ENCODE measurements around the gene ABCB6. TPM values are rescaled to one million over a fixed set of nuclear protein-coding genes. Genes with fewer than 3 reads are reported as not detected.

Gene ABCB6
- total and polyA plus RNA-seq, 2 of the 8 experiments (the other 6 are each of a cell fraction or from before 2014, with no cell fraction given), result 44.9 to 50.6 TPM

GRCh38 chr2:219209236-219210195, 9.2 kb downstream of the ABCB6 start:
- no peak overlapping the region for H2BK12ac ChIP-seq (ENCODE audit: low read depth, low read length)
- H2BK120ac ChIP-seq (replicated peaks; ENCODE audit: low read depth, low read length), result no peak overlapping the region
- peaks cover 0 to 6% (median 3%) of the 10 kb centered on the region in 4 experiments; a peak in 5 of 7 replicates for H3K4me1 ChIP-seq (replicated peaks in 1 of 4; ENCODE audit: control insufficient read depth in 3 of 4, insufficient read depth in 4 of 4, low read length in 3 of 4)
- no peak overlapping the region for H4K8ac ChIP-seq (ENCODE audit: extremely low read depth, insufficient read depth, low read length)
- ChIA-PET POLR2A (ENCODE audit: partially characterized antibody) (interaction anchor here (0.9 to 6.1 kb wide), 4 partner anchors 9 to 21 kb away, joined by 3 to 101 read pairs (median 4); partner anchors contain the start of genes ABCB6 and ANKZF1), CTCF (ENCODE audit: partially characterized antibody) (interaction anchor here (1.5 kb wide), 1 partner anchor 10 kb away, joined by 3 read pairs; no protein-coding TSS in a partner anchor)
- no peaks in the 10 kb centered on the region for H3K27me3 ChIP-seq (replicated peaks in 1 of 4; ENCODE audit: control insufficient read depth in 3 of 4, extremely low read depth in 1 of 4, insufficient read depth in 3 of 4, low read length in 3 of 4)
- no peak overlapping the region for H2AFZ ChIP-seq (ENCODE audit: low read length)
- H3K36me3 ChIP-seq (ENCODE audit: control insufficient read depth in 2 of 4, insufficient read depth in 4 of 4, low read length in 3 of 4), result peaks cover 8 to 45% (median 21%) of the 10 kb centered on the region in 4 experiments
- peaks cover 10% of the 10 kb centered on the region for H3K23me2 ChIP-seq (ENCODE audit: low read depth, low read length)
- no peak overlapping the region for H2BK15ac ChIP-seq (ENCODE audit: low read length)
- peaks cover 0 to 4% of the 10 kb centered on the region in 2 experiments for H4K20me1 ChIP-seq (replicated peaks in 1 of 2; ENCODE audit: control insufficient read depth in 1 of 2, insufficient read depth in 2 of 2, low read length in 2 of 2)
- H2AK5ac ChIP-seq (ENCODE audit: low read depth, low read length), result no peak overlapping the region
- no peak for FAIRE-seq
- H3K27ac ChIP-seq (ENCODE audit: low read depth, low read length), result no peak overlapping the region
- H3K79me2 ChIP-seq (ENCODE audit: control insufficient read depth in 1 of 2, insufficient read depth in 2 of 2, low read length in 2 of 2), result no peaks in the 10 kb centered on the region
- 89% methylated on average over 18 of the region's 18 CpGs; no CpG with 5 or more reads in 1 of the 2 experiments for WGBS, 2 experiments (ENCODE audit: extremely low coverage in 1 of 2, insufficient coverage in 1 of 2, insufficient read length in 1 of 2, insufficient replicate concordance in 2 of 2, low coverage in 1 of 2, low lambda C conversion rate in 2 of 2, missing lambda C conversion rate in 1 of 2)
- H3K14ac ChIP-seq (ENCODE audit: insufficient read length), result no peak overlapping the region
- DNase-seq (ENCODE audit: low read depth in 1 of 2, low spot score in 2 of 2), result no peak
- no peak overlapping the region for H2BK5ac ChIP-seq (ENCODE audit: low read depth, low read length)
- H3K56ac ChIP-seq (replicated peaks; ENCODE audit: insufficient read length, low read depth, low read length), result no peak overlapping the region
- H3K18ac ChIP-seq (ENCODE audit: extremely low read depth, low read length), result no peak overlapping the region
- H4K91ac ChIP-seq (replicated peaks; ENCODE audit: insufficient read length, low read length), result no peak overlapping the region
- no peak overlapping the region for H3K4me2 ChIP-seq (ENCODE audit: insufficient read depth in 1 of 2, low read depth in 2 of 2, low read length in 2 of 2)
- no peak overlapping the region for H3K4me3 ChIP-seq (ENCODE audit: extremely low read depth in 1 of 4, insufficient read depth in 2 of 4, low read depth in 3 of 4, low read length in 4 of 4)
- no peak overlapping the region for H3K23ac ChIP-seq (ENCODE audit: insufficient read length)
- no peak overlapping the region for H2BK20ac ChIP-seq (ENCODE audit: low read length)
- no peak overlapping the region for H4K5ac ChIP-seq (ENCODE audit: insufficient read length, low read depth, low read length)
- no peaks in the 10 kb centered on the region for H3K79me1 ChIP-seq (ENCODE audit: low read depth, low read length)
- H3K9ac ChIP-seq (replicated peaks in 1 of 4; ENCODE audit: extremely low read depth in 1 of 4, low read depth in 3 of 4, low read length in 3 of 4), result no peak overlapping the region
- TF ChIP-seq CREB1 (IDR thresholded peaks at IDR 0.05), result no peak
- TF ChIP-seq BCL11A (IDR thresholded peaks at IDR 0.05; ENCODE audit: low read depth in 2 of 2, low read length in 2 of 2), result no peak
- H3K4ac ChIP-seq (replicated peaks; ENCODE audit: insufficient read length, low read depth, low read length), result no peak overlapping the region
- no peaks in the 10 kb centered on the region for H3K9me3 ChIP-seq (ENCODE audit: insufficient read depth in 2 of 2, low read depth in 1 of 2, low read length in 1 of 2)

Data from H1 (cell line).